Measurements from ENCODE around the gene SMYD3.
"Not testable (repeated sequence)": the region's sequence is repeated elsewhere in the genome, so short reads cannot be mapped to it uniquely, and the experiment has no call there.

SMYD3 gene

GRCh38 chr1:246377625-246378153, 129.4 kb downstream of the SMYD3 start:
- Histone ChIP-seq H3K27ac (no peak overlapping the region), H3K4me3 (no peak overlapping the region)

GRCh38 chr1:246373828-246374569, 133.1 kb downstream of the SMYD3 start:
- no peak overlapping the region for H3K4me3 ChIP-seq
- no peak overlapping the region for H3K27ac ChIP-seq

- Histone ChIP-seq H3K27ac (no peak overlapping the region), H3K4me3 (no peak overlapping the region)
Observed at GRCh38 chr1:246372559-246372958, 134.5 kb downstream of the SMYD3 start.

GRCh38 chr1:246367041-246367440, 140.0 kb downstream of the SMYD3 start:
- no peak overlapping the region for H3K27ac ChIP-seq

GRCh38 chr1:246365708-246366107, 141.4 kb downstream of the SMYD3 start:
- H3K27ac ChIP-seq, result no peak overlapping the region
- H3K4me3 ChIP-seq, result no peak overlapping the region

More at GRCh38 chr1:246367041-246367440, 140.0 kb downstream of the SMYD3 start:
- no peak overlapping the region for H3K4me3 ChIP-seq

- Histone ChIP-seq H3K4me3 (no peak overlapping the region), H3K27ac (no peak overlapping the region)
Observed at GRCh38 chr1:246364415-246364941, 142.6 kb downstream of the SMYD3 start.

GRCh38 chr1:246357014-246357598, 150.0 kb downstream of the SMYD3 start:
- not testable (repeated sequence) for H3K27ac ChIP-seq, H3K4me3 ChIP-seq

- H3K4me3 ChIP-seq, result no peak overlapping the region
- no peak overlapping the region for H3K27ac ChIP-seq
Observed at GRCh38 chr1:246355411-246356230, 151.5 kb downstream of the SMYD3 start.

GRCh38 chr1:246351721-246352120, 155.4 kb downstream of the SMYD3 start:
- Histone ChIP-seq H3K27ac (no peak overlapping the region), H3K4me3 (no peak overlapping the region)

- Histone ChIP-seq H3K27ac (no peak overlapping the region), H3K4me3 (no peak overlapping the region)
Observed at GRCh38 chr1:246350745-246351144, 156.3 kb downstream of the SMYD3 start.

GRCh38 chr1:246343937-246344336, 163.1 kb downstream of the SMYD3 start:
- no peak overlapping the region for H3K4me3 ChIP-seq
- no peak overlapping the region for H3K27ac ChIP-seq

- H3K27ac ChIP-seq, result no peak overlapping the region
- no peak overlapping the region for H3K4me3 ChIP-seq
Observed at GRCh38 chr1:246343251-246343650, 163.8 kb downstream of the SMYD3 start.

GRCh38 chr1:246338546-246338945, 168.5 kb downstream of the SMYD3 start:
- H3K4me3 ChIP-seq, result no peak overlapping the region
- no peak overlapping the region for H3K27ac ChIP-seq

GRCh38 chr1:246338098-246338497, 169.0 kb downstream of the SMYD3 start:
- Histone ChIP-seq H3K27ac (no peak overlapping the region), H3K4me3 (no peak overlapping the region)

- Histone ChIP-seq H3K27ac (no peak overlapping the region), H3K4me3 (no peak overlapping the region)
Observed at GRCh38 chr1:246335151-246335550, 171.9 kb downstream of the SMYD3 start.

GRCh38 chr1:246333855-246334254, 173.2 kb downstream of the SMYD3 start:
- H3K27ac ChIP-seq, result no peak overlapping the region
- no peak overlapping the region for H3K4me3 ChIP-seq

- Histone ChIP-seq H3K4me3 (no peak overlapping the region), H3K27ac (no peak overlapping the region)
Observed at GRCh38 chr1:246332078-246332477, 175.0 kb downstream of the SMYD3 start.

- H3K4me3 ChIP-seq, result no peak overlapping the region
- H3K27ac ChIP-seq, result no peak overlapping the region
Observed at GRCh38 chr1:246329900-246330299, 177.2 kb downstream of the SMYD3 start.

- not testable (repeated sequence) for H3K27ac ChIP-seq, H3K4me3 ChIP-seq
Observed at GRCh38 chr1:246329292-246329691, 177.8 kb downstream of the SMYD3 start.

GRCh38 chr1:246324711-246325110, 182.4 kb downstream of the SMYD3 start:
- no peak overlapping the region for H3K4me3 ChIP-seq

More at GRCh38 chr1:246324711-246325110, 182.4 kb downstream of the SMYD3 start:
- H3K27ac ChIP-seq, result no peak overlapping the region

Measured in skin epidermis (tissue), 12 donors.